HEK293 (cell line): Measurements from ENCODE around the gene AGAP3.

Source experiments
- KLF1 ChIP-seq: fragments of 450-650 bp; formaldehyde crosslinking; IDR thresholded peaks from 2 replicates; pipeline ENCODE4 v1.5.1; 2016; ENCODE audit warnings: missing biosample characterization, missing genetic modification characterization
- SALL2 ChIP-seq: fragments of 450-650 bp; formaldehyde crosslinking; IDR thresholded peaks from 2 replicates; pipeline ENCODE4 v1.5.0; 2017; ENCODE audit warnings: missing biosample characterization, mild to moderate bottlenecking, missing genetic modification characterization, borderline replicate concordance
- YY1 ChIP-seq: fragments of 450-650 bp; formaldehyde crosslinking; IDR thresholded peaks from 2 replicates; pipeline ENCODE4 v1.5.1; 2018; ENCODE audit warnings: missing biosample characterization, missing genetic modification characterization
- ZNF133 ChIP-seq: fragments of 450-650 bp; formaldehyde crosslinking; IDR thresholded peaks from 2 replicates; pipeline ENCODE4 v1.5.1; 2016; ENCODE audit warnings: missing biosample characterization, missing genetic modification characterization
- ZNF561 ChIP-seq: fragments of 450-650 bp; IDR thresholded peaks from 2 replicates; pipeline ENCODE4 v1.5.1; 2018; ENCODE audit warnings: missing biosample characterization, missing genetic modification characterization, borderline replicate concordance
- TF ChIP-seq, protein P1 (sequence below): fragments of 450-650 bp; formaldehyde crosslinking; IDR thresholded peaks from 2 replicates; pipeline ENCODE4 v1.5.1; 2016; ENCODE audit warnings: missing biosample characterization, missing genetic modification characterization
- TF ChIP-seq, protein P2 (sequence below): fragments of 450-650 bp; formaldehyde crosslinking; IDR thresholded peaks from 2 replicates; pipeline ENCODE4 v1.5.1; 2016; ENCODE audit warnings: missing biosample characterization, missing genetic modification characterization

DNA sequence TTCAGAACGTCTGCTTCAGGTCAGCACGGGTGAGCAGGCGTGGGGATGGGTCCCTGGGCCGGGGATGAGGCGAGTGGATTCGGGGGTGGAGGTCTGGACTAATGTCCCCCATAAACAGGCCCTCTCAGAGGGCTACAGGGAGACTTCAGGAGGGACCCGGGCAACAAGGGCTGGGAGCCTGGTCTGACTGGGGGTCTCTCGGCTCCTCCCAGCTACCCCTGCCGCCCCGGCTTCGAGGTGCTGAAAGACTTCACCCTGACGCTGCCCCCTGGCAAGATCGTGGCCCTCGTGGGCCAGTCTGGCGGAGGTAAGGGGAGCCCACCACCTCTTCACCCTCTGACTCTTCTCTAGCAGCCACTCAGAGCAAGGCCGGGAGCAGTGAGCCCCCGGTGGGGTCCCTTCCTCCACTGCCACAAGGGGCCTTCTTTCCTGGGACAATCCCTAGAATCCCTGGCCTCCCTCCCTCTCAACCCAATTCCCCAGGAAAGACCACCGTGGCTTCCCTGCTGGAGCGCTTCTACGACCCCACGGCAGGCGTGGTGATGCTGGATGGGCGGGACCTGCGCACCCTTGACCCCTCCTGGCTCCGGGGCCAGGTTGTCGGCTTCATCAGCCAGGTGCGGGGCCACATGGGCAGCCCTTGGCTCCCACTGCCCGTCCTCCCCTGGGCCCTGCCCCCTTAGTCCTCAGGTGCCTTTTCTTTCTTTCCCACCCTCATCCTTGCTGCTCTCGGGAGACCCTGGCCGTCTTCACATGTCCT lies 45.5 kb upstream of the AGAP3 start:
- TF ChIP-seq ZNF561, result no peak
- no peak for TF ChIP-seq YY1 (tag by site-specific recombination)
- TF ChIP-seq KLF1 (tag by site-specific recombination), result no peak
- TF ChIP-seq, protein P1, sequence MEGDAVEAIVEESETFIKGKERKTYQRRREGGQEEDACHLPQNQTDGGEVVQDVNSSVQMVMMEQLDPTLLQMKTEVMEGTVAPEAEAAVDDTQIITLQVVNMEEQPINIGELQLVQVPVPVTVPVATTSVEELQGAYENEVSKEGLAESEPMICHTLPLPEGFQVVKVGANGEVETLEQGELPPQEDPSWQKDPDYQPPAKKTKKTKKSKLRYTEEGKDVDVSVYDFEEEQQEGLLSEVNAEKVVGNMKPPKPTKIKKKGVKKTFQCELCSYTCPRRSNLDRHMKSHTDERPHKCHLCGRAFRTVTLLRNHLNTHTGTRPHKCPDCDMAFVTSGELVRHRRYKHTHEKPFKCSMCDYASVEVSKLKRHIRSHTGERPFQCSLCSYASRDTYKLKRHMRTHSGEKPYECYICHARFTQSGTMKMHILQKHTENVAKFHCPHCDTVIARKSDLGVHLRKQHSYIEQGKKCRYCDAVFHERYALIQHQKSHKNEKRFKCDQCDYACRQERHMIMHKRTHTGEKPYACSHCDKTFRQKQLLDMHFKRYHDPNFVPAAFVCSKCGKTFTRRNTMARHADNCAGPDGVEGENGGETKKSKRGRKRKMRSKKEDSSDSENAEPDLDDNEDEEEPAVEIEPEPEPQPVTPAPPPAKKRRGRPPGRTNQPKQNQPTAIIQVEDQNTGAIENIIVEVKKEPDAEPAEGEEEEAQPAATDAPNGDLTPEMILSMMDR (tag by site-specific recombination), result no peak
- TF ChIP-seq ZNF133 (tag by site-specific recombination), result no peak
- no peak for TF ChIP-seq SALL2 (tag by site-specific recombination)
- TF ChIP-seq, protein P2, sequence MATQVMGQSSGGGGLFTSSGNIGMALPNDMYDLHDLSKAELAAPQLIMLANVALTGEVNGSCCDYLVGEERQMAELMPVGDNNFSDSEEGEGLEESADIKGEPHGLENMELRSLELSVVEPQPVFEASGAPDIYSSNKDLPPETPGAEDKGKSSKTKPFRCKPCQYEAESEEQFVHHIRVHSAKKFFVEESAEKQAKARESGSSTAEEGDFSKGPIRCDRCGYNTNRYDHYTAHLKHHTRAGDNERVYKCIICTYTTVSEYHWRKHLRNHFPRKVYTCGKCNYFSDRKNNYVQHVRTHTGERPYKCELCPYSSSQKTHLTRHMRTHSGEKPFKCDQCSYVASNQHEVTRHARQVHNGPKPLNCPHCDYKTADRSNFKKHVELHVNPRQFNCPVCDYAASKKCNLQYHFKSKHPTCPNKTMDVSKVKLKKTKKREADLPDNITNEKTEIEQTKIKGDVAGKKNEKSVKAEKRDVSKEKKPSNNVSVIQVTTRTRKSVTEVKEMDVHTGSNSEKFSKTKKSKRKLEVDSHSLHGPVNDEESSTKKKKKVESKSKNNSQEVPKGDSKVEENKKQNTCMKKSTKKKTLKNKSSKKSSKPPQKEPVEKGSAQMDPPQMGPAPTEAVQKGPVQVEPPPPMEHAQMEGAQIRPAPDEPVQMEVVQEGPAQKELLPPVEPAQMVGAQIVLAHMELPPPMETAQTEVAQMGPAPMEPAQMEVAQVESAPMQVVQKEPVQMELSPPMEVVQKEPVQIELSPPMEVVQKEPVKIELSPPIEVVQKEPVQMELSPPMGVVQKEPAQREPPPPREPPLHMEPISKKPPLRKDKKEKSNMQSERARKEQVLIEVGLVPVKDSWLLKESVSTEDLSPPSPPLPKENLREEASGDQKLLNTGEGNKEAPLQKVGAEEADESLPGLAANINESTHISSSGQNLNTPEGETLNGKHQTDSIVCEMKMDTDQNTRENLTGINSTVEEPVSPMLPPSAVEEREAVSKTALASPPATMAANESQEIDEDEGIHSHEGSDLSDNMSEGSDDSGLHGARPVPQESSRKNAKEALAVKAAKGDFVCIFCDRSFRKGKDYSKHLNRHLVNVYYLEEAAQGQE (tag by site-specific recombination), result no peak
